Neural crest cell (in vitro differentiated cells): ENCODE data around the gene CIZ1. TPM values are rescaled to one million over a fixed set of nuclear protein-coding genes. Genes with fewer than 3 reads are reported as not detected.
A peak's percentile ranks its signal among the peaks of the same experiment; 100 is the strongest.

Experiments used
- DNase-seq: peaks from one replicate; pipeline ENCODE4 v3.0.0; 2021; ENCODE audit warnings: low read depth, mixed read lengths, low spot score
- H3K27ac Mint-ChIP-seq: one replicate; pipeline ENCODE4 v1.8.0; 2021; ENCODE audit warnings: mild to moderate bottlenecking, mixed read lengths; ENCODE audit not compliant: unreplicated experiment
- H3K27me3 Mint-ChIP-seq: 2 replicates; pipeline ENCODE4 v1.8.0; 2021; ENCODE audit warnings: low read depth, mild to moderate bottlenecking, mixed read lengths
- H3K36me3 Mint-ChIP-seq: 2 replicates; pipeline ENCODE4 v1.8.0; 2021; ENCODE audit warnings: low read depth, mild to moderate bottlenecking, mixed read lengths
- H3K4me1 Mint-ChIP-seq: 2 replicates; pipeline ENCODE4 v1.8.0; 2021; ENCODE audit warnings: mixed read lengths
- H3K4me3 Mint-ChIP-seq: one replicate; pipeline ENCODE4 v1.8.0; 2021; ENCODE audit warnings: mild to moderate bottlenecking, mixed read lengths
- H3K9me3 Mint-ChIP-seq: 2 replicates; pipeline ENCODE4 v1.8.0; 2021; ENCODE audit warnings: mixed read lengths
- CTCF ChIP-seq: fragments of 200-600 bp; sonication (generic); conservative IDR thresholded peaks from 2 replicates; pipeline ENCODE4 v1.5.0; 2021; ENCODE audit warnings: antibody characterized with exemption, mild to moderate bottlenecking
- total RNA-seq: library from RNA; stranded (reverse); gene quantifications from 2 replicates; pipeline ENCODE4 v1.2.1, GENCODE V29; 2021

The CIZ1 gene
- total RNA-seq, 1 donor from 2014 or later = 226 TPM

DNA sequence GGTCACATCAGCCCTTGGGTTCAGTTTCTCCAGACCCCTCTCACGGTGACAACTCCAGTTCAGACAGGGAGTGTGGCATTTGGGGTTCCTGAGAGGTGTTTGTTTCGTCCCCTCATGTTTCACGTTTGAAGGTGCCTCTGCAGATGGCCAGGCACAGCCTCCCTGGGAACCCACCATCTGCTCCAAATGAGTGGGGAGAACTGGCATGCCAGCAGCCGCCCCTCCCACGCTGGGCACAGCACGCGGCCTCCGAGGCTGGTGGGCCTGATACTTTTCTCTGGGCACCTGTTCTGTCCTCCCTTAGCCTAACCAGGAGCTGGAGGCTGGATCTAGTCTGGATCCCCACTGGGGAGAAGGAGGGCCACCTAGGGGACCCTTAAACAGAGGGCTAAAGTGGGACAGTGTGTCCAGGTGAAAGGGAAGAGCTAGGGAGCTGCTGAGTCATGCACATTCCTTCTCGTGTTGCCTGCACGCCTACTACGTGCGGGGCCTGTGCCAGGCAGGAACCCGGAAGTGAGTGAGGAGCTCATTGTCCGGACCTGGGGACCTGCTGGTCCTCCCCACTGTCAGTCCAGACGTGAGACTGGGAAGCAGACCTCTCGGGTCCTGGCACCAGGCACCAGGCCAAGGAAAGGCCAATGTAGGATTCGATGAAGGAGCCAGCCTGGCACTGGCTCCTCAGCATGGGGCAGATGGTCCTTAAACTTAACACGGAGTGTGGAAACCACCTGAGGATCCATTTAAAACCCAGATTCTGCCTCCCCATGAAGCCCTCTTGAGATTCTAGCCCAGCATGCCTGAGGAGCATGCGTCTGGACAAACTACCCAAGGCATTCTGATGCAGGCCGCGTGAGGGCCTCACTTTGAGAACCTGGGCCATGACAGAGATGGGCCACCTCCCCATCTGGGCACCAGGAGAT lies 23.5 kb upstream of the CIZ1 start:
- no peak overlapping the region for H3K27ac Mint-ChIP-seq
- H3K4me3 Mint-ChIP-seq = no peak overlapping the region
- no peaks in the 10 kb centered on the region for H3K9me3 Mint-ChIP-seq
- H3K27me3 Mint-ChIP-seq = no peaks in the 10 kb centered on the region
- no peak for DNase-seq
- H3K4me1 Mint-ChIP-seq = peaks cover 31% of the 10 kb centered on the region
- no peak for TF ChIP-seq CTCF
- no peaks in the 10 kb centered on the region for H3K36me3 Mint-ChIP-seq

DNA sequence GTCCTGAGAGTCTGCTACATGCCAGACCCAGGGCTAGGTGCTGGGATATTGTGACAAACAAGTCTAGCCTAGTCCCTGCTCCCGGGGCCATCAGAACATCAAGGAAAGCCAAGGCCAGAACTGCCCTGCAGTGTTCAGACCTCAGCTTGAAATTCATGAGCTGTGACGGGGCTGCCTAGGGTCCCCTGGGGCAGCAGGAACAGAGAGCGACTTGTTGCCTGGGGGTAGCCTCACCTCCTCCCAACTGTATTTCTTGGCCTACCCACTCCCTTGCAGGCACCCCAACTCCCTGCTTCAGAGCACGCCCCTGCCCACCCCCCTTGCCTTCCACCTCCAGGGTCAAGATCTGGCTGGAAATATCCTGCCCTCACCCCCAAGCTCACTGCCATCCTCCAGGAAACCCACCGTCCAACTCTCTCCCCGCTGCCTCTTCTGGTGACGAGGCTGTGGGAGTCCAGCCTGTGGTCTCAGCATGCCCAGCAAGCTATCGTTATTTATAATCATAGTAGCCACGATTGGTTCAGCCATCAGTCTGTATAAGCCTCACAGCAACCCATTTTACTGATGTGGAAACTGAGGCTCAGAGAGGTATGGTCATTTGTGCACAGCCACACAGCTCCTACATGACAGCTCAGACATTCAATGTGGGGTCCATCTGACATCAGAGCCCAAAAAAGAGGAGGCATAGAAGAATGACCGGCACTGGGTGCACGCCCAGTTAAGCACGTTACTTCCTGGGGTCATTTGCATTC lies 22.6 kb upstream of the CIZ1 start:
- peaks cover 28% of the 10 kb centered on the region for H3K4me1 Mint-ChIP-seq
- peak overlapping the region; percentile 71 for H3K27ac Mint-ChIP-seq
- no peak for DNase-seq
- no peak overlapping the region for H3K4me3 Mint-ChIP-seq
- no peaks in the 10 kb centered on the region for H3K9me3 Mint-ChIP-seq
- no peak for TF ChIP-seq CTCF
- no peaks in the 10 kb centered on the region for H3K27me3 Mint-ChIP-seq
- H3K36me3 Mint-ChIP-seq = no peaks in the 10 kb centered on the region

DNA sequence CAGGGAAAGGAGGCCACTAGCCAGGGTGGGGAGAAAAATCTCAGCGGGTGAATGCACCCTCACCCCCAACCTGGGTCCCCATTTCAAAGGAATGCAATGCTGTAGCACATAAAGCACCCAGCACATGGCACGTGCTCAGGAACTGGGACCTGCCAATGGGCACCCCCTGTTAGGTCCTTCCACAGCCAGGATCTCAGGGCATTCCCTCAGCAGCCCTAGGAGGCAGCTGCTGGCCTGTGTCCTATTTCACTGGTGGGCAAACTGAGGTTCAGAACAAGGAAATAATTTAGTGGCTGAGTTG lies 20.6 kb upstream of the CIZ1 start:
- no peak for TF ChIP-seq CTCF
- Mint-ChIP-seq H3K36me3 (no peaks in the 10 kb centered on the region), H3K4me1 (peaks cover 17% of the 10 kb centered on the region), H3K27ac (no peak overlapping the region), H3K27me3 (no peaks in the 10 kb centered on the region), H3K9me3 (no peaks in the 10 kb centered on the region), H3K4me3 (no peak overlapping the region)
- DNase-seq = no peak

GRCh38 chr9:128211186-128211980 lies 20.0 kb upstream of the CIZ1 start:
- Mint-ChIP-seq H3K27me3 (no peaks in the 10 kb centered on the region), H3K4me3 (peak overlapping the region; percentile 19), H3K4me1 (peaks cover 19% of the 10 kb centered on the region), H3K27ac (no peak overlapping the region), H3K36me3 (no peaks in the 10 kb centered on the region), H3K9me3 (no peaks in the 10 kb centered on the region)
- TF ChIP-seq CTCF = no peak
- no peak for DNase-seq

- no peak for TF ChIP-seq CTCF
- no peaks in the 10 kb centered on the region for H3K36me3 Mint-ChIP-seq
- DNase-seq = no peak
- H3K27ac Mint-ChIP-seq = no peak overlapping the region
- no peaks in the 10 kb centered on the region for H3K27me3 Mint-ChIP-seq
- peaks cover 29% of the 10 kb centered on the region for H3K4me1 Mint-ChIP-seq
- no peaks in the 10 kb centered on the region for H3K9me3 Mint-ChIP-seq
- no peak overlapping the region for H3K4me3 Mint-ChIP-seq
Observed at GRCh38 chr9:128208946-128209669, 17.7 kb upstream of the CIZ1 start.
